Measurements from ENCODE around the gene NR4A3. TPM values are rescaled to one million over a fixed set of nuclear protein-coding genes. Genes with fewer than 3 reads are reported as not detected.

Gene NR4A3
- total and polyA plus RNA-seq, 9 of the 15 experiments (the other 6 are each of a cell fraction or from before 2014, with no cell fraction given), result 0.04 to 0.07 TPM; not detected in 7

DNA sequence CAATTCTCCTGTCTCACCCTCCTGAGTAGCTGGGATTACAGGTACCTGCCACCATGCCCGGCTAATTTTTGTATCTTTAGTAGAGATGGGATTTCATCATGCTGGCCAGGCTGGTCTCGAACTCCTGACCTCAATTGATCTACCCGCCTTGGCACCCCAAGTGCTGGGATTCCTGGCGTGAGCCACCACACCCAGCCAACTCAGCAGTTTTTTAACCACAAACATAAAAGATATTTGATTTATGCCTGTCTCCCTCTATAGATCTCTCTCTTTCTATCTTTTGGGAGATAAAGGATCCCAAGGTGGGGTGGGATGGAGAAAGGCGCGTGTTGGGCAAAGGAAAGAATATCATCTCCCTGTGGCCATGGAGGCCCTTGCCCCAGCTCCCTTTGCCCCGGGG lies 26.8 kb downstream of the NR4A3 start:
- 2% methylated on average over 7 of the region's 7 CpGs for WGBS (ENCODE audit: insufficient coverage, low coverage, missing lambda C conversion rate)
- ATAC-seq (no peak), DNase-seq (ENCODE audit: extremely low read depth in 1 of 4, low spot score in 3 of 4) (no peak), FAIRE-seq (no peak)
- in situ Hi-C loops (cut with MboI) (no loop called here), intact Hi-C loops (cut with micrococcal nuclease) (no loop called here)
- Histone ChIP-seq H3K4me1 (replicated peaks in 1 of 2; ENCODE audit: control insufficient read depth in 2 of 2, insufficient read depth in 2 of 2, low read length in 2 of 2) (no peaks in the 10 kb centered on the region), H3K9me3 (replicated peaks; ENCODE audit: control insufficient read depth, insufficient read depth, low read depth, low read length) (no peaks in the 10 kb centered on the region), H3K4me3 (no peak overlapping the region), H3K9me1 (ENCODE audit: control insufficient read depth, insufficient read depth, low read length) (no peaks in the 10 kb centered on the region), H2AFZ (ENCODE audit: low read depth, low read length) (no peak overlapping the region), H3K27ac (ENCODE audit: extremely low read depth, low read depth, low read length) (no peak overlapping the region), H3K9ac (ENCODE audit: insufficient read depth in 1 of 2, low read depth in 2 of 2, low read length in 2 of 2) (no peak overlapping the region), H3K79me2 (ENCODE audit: control insufficient read depth, insufficient read depth, low read length) (no peaks in the 10 kb centered on the region), H3K36me3 (ENCODE audit: control insufficient read depth, insufficient read depth, low read length) (no peaks in the 10 kb centered on the region), H3K27me3 (ENCODE audit: control insufficient read depth in 2 of 2, insufficient read depth in 2 of 2, low read length in 2 of 2) (peaks cover 5 to 22% of the 10 kb centered on the region in 2 experiments; a peak in 4 of 5 replicates), H4K20me1 (replicated peaks; ENCODE audit: control insufficient read depth, insufficient read depth, low read length) (no peaks in the 10 kb centered on the region), H3K4me2 (ENCODE audit: insufficient read depth, low read length) (no peak overlapping the region)
- CTCF ChIA-PET (ENCODE audit: low intra/inter-chr PET ratio), result no interaction called here
- no TSS peak for BruUV-seq (replicated peaks)
- POLR2A ChIA-PET, result no interaction called here
- TF ChIP-seq ZNF316 (IDR thresholded peaks at IDR 0.05) (0 out of 2 replicates have a peak, but pooled peaks have one; percentile 5), MTA2 (IDR thresholded peaks at IDR 0.05; ENCODE audit: low read depth) (no peak), C11orf30 (IDR thresholded peaks at IDR 0.05; ENCODE audit: low read depth) (peak; percentile 53; the same call in 1 of the 2 replicates), MAFG (tag; conservative IDR thresholded peaks at IDR 0.05) (peak; percentile 59), GTF2A2 (tag; IDR thresholded peaks at IDR 0.05) (no peak)

- Histone ChIP-seq H2AFZ (ENCODE audit: low read depth, low read length) (no peak overlapping the region), H3K27me3 (ENCODE audit: control insufficient read depth in 2 of 2, insufficient read depth in 2 of 2, low read length in 2 of 2) (peaks cover 9 to 16% of the 10 kb centered on the region in 2 experiments; a peak in 4 of 5 replicates), H3K9me1 (ENCODE audit: control insufficient read depth, insufficient read depth, low read length) (no peaks in the 10 kb centered on the region), H3K4me1 (replicated peaks in 1 of 2; ENCODE audit: control insufficient read depth in 2 of 2, insufficient read depth in 2 of 2, low read length in 2 of 2) (no peaks in the 10 kb centered on the region), H3K4me2 (ENCODE audit: insufficient read depth, low read length) (no peak overlapping the region), H3K9ac (ENCODE audit: insufficient read depth in 1 of 2, low read depth in 2 of 2, low read length in 2 of 2) (no peak overlapping the region), H3K9me3 (replicated peaks; ENCODE audit: control insufficient read depth, insufficient read depth, low read depth, low read length) (no peaks in the 10 kb centered on the region), H4K20me1 (replicated peaks; ENCODE audit: control insufficient read depth, insufficient read depth, low read length) (no peaks in the 10 kb centered on the region), H3K79me2 (ENCODE audit: control insufficient read depth, insufficient read depth, low read length) (no peaks in the 10 kb centered on the region), H3K27ac (ENCODE audit: extremely low read depth, low read depth, low read length) (no peak overlapping the region), H3K36me3 (ENCODE audit: control insufficient read depth, insufficient read depth, low read length) (no peaks in the 10 kb centered on the region), H3K4me3 (no peak overlapping the region)
- in situ Hi-C loops (cut with MboI), result no loop called here
- intact Hi-C loops (cut with micrococcal nuclease), result no loop called here
- TF ChIP-seq, protein P1, sequence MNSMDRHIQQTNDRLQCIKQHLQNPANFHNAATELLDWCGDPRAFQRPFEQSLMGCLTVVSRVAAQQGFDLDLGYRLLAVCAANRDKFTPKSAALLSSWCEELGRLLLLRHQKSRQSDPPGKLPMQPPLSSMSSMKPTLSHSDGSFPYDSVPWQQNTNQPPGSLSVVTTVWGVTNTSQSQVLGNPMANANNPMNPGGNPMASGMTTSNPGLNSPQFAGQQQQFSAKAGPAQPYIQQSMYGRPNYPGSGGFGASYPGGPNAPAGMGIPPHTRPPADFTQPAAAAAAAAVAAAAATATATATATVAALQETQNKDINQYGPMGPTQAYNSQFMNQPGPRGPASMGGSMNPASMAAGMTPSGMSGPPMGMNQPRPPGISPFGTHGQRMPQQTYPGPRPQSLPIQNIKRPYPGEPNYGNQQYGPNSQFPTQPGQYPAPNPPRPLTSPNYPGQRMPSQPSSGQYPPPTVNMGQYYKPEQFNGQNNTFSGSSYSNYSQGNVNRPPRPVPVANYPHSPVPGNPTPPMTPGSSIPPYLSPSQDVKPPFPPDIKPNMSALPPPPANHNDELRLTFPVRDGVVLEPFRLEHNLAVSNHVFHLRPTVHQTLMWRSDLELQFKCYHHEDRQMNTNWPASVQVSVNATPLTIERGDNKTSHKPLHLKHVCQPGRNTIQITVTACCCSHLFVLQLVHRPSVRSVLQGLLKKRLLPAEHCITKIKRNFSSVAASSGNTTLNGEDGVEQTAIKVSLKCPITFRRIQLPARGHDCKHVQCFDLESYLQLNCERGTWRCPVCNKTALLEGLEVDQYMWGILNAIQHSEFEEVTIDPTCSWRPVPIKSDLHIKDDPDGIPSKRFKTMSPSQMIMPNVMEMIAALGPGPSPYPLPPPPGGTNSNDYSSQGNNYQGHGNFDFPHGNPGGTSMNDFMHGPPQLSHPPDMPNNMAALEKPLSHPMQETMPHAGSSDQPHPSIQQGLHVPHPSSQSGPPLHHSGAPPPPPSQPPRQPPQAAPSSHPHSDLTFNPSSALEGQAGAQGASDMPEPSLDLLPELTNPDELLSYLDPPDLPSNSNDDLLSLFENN (IDR thresholded peaks at IDR 0.05; ENCODE audit: low read depth in 2 of 2, low read length in 2 of 2), result no peak
- TF ChIP-seq ZNF707 (CRISPR knock-in tag; conservative IDR thresholded peaks at IDR 0.05), result no peak
- no peak for TF ChIP-seq NR2F6 (CRISPR knock-in tag; IDR thresholded peaks at IDR 0.05)
- TF ChIP-seq ZNF717 (CRISPR knock-in tag; IDR thresholded peaks at IDR 0.05), result no peak
- no peak for TF ChIP-seq FUS (optimal IDR thresholded peaks at IDR 0.05; ENCODE audit: low read depth, low read length)
- TF ChIP-seq NFYB (IDR thresholded peaks at IDR 0.05; ENCODE audit: extremely low read depth, insufficient read length), result no peak
- BruUV-seq (replicated peaks), result no TSS peak
- POLR2A ChIA-PET, result no interaction called here
- CTCF ChIA-PET (ENCODE audit: low intra/inter-chr PET ratio), result no interaction called here
- 0% methylated on average over 2 of the region's 2 CpGs for WGBS (ENCODE audit: insufficient coverage, low coverage, missing lambda C conversion rate)
- DNase-seq (ENCODE audit: extremely low read depth in 1 of 4, low spot score in 3 of 4) (no peak), FAIRE-seq (no peak), ATAC-seq (no peak)
Observed at GRCh38 chr9:99850736-99851499, 29.2 kb downstream of the NR4A3 start.
